Activated naive CD4-positive, alpha-beta T cell treated with Interleukin-2 at 50 U/mL for 16 hours (primary cell): ENCODE data around the gene IGFBPL1.

Experiments
- DNase-seq: peaks from one replicate; pipeline ENCODE4 v3.0.0-alpha.2; 2020

IGFBPL1 gene

DNA sequence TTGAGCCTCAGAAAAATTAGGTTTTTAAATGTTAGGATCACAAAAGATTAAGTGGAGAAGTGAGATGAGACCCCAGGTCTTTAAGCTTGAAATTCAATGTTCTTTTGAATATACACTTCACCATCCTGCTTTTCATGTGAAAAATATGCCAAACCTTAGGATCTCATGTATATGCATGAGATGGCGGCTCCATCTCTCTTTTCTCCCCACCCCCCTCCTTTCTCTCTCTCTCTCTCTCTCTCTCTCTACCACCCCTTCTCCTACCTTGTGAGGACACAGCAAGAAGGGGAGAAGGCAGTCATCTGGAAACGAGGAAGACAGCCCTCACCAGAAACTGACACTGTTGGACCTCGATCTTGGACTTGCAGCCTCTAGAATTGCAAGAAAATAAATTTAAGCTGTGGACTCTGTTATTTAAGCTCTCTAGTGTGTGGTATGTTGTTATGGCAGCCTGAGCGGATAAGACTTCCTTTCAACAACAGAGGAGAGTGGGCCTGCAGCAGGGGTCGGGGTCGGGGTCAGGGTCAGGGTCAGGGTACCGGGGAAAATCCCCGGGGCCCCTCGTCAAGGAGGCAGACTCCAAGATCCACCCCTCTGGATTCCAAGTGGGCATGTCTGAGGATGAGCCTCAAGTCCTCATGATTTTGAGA, 48.1 kb downstream of the IGFBPL1 start:
- DNase-seq: no peak

DNA sequence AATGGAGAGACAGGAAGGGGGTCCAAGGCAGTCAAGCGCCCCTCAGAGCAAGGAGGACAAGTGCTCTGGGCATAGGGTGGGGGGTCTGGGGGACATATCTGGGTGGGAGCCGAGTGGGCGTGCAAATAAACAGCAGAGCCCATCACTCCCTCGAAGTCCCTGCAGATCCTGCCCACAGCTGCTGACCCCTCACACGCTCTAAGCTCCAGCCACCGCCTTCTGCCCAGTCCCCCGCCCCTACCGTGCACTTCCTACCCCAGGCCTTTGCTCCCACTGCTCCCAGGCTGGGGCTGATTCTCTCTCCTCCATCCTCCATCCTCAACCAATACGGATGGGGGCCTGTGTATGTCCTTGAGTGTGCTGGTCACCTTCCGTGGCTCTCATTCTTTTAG, 48.7 kb downstream of the IGFBPL1 start:
- no peak for DNase-seq

DNA sequence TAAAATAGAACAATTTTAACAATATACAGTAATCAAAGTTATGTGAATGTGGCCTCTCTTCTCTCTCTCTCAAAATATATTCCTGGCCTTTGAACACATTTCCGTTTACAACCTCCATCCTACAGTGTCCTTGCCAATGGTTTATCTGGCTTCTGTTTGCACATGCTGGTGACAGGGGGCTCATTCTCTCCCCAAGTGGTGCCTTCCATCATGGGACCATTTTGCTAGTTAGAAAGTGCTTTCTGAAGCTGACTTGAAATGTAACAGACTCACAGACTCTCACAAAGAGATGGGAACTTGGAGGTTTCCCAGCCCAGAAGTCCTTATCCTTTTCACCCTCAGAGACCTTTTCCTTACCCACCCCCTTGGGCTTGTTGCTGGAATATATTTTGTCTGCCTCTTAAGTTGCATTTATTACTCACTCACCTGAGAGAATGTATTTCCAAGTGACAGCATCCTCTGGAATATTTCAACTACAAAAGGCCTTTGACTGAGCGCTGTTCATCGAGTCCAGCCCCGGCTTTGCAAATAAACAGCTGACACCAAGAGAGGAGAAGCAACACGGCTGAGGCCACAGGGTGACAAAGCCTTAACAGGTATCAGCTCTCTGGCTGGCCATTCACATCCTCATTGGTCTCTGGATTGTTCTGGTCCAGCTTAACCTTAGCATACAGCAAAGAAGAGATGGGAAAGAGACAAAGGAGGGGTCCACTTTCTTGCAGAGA, 49.2 kb downstream of the IGFBPL1 start:
- DNase-seq: no peak

DNA sequence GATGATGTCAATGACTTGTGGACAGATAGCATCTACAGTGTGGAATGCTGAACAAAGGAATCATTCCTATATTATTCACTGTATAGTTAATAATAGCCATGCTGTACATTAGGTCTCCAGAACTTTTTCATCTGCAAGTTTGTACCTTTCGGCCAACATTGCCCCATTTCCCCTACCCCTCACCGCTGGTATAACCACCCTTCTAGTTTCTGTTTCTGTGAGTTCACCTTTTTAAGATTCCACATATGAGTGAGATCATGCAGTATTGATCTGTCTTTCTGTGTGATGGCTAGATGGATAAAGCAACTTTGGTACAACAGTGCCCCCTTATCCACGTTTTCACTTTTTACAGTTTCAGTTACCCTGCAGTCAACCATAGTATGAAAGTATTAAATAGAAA, 50.6 kb downstream of the IGFBPL1 start:
- DNase-seq: no peak

GRCh38 chr9:38372762-38373619, 51.3 kb downstream of the IGFBPL1 start:
- no peak for DNase-seq

DNA sequence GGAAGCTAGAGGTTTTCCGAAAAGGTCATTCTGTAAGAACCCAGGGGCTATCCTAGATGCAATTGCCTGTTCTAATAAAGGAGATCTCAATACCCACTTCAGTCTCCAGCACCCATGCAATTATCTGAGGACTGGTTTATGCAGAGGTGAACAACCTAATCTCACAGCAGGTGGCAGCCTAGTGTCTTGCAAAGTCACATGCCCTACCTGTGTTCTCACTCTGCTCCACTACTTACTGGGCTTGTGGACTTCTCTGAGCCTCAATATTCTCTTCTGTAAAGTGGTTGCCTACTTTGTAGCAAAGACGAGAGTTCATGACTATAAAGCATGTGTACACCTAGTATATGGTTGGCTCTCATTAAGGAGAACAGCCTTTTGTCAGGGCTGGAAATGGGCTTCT, 52.8 kb downstream of the IGFBPL1 start:
- DNase-seq: no peak

- DNase-seq: no peak
These were observed 54.1 kb downstream of the IGFBPL1 start for GRCh38 chr9:38370176-38370575.

DNA sequence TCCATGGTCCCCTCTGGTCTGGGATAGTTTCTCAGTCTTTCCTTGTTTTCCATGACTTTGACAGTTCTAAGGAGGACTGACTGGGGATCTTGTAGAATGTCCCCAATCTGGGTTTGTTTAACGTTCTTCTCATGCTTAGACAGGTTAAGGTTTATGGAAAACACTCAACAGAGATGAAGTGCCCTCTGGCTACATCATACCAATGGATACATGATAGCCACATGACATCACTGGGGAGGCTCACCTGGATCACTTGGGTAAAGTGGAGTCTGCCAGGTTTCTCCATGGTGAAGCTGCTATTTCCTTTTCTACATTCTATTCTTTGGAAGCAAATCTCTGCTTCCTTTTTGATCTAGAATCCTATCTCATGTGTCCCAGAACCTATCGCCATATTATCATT, 55.5 kb downstream of the IGFBPL1 start:
- DNase-seq: no peak

- DNase-seq: no peak
These were observed 56.4 kb downstream of the IGFBPL1 start for GRCh38 chr9:38367898-38368297.

DNA sequence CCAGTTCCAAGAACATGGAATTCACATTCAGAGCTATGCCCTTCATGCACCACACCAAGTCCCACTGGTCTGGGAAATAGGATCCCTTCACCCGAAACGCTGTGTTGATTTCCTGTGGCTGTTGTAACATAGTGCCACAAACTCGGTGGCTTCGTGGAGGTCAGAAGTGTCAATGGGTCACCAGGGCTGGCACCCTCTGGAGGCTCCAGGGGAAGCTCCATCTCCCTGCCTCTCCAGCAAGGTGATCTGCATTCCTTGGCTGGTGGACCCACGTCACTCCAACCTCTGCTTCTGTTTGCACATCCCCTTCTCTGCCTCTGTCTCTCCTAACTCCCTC, 60.7 kb downstream of the IGFBPL1 start:
- DNase-seq: no peak

GRCh38 chr9:38362852-38363588, 61.2 kb downstream of the IGFBPL1 start:
- no peak for DNase-seq

GRCh38 chr9:38361473-38361850, 62.8 kb downstream of the IGFBPL1 start:
- DNase-seq: no peak

DNA sequence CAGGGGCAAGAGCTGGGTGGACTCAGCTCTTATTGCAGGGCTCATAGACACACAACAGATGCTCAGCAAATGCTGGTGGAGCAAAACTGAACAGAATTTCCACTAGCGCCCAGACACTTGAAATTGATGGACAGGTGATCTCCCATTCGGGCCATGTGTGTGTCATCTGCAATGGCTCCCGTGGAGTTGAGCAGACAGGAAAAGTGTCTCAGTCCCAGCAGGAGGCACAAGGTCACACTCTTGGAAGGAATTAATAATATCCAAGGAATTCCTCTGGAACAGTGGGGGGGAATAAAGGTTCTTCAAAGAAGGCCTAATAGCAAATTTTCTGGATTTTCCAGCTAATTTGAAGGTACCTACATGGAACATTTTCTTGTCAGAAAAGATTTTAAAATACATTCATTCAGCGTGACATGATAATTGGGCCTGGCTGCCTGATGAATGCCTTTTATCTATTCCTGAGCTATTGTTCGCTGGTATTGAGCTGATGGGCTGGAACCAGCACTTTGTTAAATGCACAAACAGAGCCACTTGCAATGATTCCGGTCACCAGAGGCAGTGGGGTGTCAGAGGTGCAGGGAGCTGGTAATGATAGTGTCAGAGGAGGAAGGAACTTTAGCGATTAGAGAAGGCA, 63.3 kb downstream of the IGFBPL1 start:
- no peak for DNase-seq

GRCh38 chr9:38359689-38360385, 64.4 kb downstream of the IGFBPL1 start:
- DNase-seq: no peak

DNA sequence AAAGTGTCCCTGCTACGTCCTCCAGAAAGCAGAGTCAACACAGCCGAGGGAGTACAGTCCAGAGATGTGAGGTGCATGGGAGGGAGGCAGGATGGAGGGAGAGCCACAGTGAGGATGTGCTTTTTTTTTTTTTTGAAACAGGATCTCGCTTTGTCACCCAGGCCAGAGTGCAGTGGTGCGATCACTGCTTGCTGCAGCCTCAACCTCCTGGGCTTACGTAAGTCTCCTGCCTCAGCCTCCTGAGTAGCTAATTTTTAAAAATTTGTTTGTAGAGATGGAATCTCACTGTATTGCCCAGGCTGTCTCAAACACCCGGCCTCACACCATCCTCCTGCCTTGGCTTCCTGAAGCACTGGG, 65.0 kb downstream of the IGFBPL1 start:
- no peak for DNase-seq

DNA sequence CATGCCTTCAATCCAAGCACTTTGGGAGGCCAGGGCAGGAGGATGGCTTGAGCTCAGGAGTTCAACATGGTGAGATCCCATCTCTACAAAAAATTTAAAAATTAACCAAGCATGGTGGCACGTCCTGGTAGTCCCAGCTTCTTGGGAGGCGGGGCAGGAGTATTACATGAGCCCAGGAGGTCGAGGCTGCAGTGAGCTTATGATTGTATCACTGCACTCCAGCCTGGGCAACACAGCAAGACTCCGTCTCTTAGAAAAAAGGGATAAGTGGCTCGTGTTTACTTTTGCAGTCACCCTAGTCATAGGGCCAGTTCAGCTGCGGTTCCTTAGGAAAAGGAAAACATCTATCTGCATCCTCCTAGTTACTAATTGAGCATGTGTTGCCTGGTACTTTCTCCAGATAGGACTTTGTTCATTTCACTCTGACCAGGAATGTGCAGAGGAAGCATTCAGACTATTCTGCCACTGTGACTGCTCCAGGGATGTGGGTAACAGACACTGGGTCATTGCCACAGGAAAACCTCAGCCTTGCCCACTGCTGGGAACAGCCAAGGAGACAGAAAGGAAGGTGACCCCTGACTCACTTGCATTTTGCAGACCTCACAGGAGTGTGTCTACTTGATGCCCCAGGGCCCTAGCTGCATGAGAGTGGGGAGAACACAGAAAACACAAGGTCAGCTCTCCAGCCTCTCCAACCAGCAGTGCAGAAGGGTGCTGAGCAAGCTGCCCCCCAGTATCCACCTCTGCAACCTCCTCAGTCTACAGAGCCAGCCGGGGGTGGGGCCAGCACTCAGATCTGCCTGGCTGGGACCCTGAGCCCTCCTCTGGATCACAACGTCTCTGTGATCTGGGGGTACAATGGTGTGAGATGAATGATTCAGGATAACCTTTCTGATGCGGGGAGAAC, 65.6 kb downstream of the IGFBPL1 start:
- no peak for DNase-seq

GRCh38 chr9:38357350-38358114, 66.7 kb downstream of the IGFBPL1 start:
- no peak for DNase-seq

GRCh38 chr9:38356851-38357250, 67.4 kb downstream of the IGFBPL1 start:
- no peak for DNase-seq
